Right atrium auricular region (tissue), 2 donors: ENCODE results near the gene PCNT. TPM values are rescaled to one million over a fixed set of nuclear protein-coding genes. Genes with fewer than 3 reads are reported as not detected.

Experiments
- DNase-seq: peaks from one replicate; pipeline ENCODE4 v3.0.0-alpha.2; 2019; ENCODE audit warnings: low spot score
- H3K27ac ChIP-seq, 2 donors: fragments of 200-600 bp; sonication (generic); 1 replicate in 1 of 2; 2 replicates in 1 of 2; pipeline ENCODE4 v1.5.1; 2016 to 2019
- H3K27me3 ChIP-seq, 2 donors: fragments of 200-600 bp; sonication (generic); one replicate each; pipeline versions ENCODE4 v1.5.1 to v1.6.0; 2017 to 2019
- H3K36me3 ChIP-seq: fragments of 200-600 bp; sonication (generic); one replicate; pipeline ENCODE4 v1.5.1; 2016
- H3K4me1 ChIP-seq, 2 donors: fragments of 200-600 bp; sonication (generic); one replicate each; pipeline versions ENCODE4 v1.5.1 to v1.6.0; 2017 to 2019
- H3K4me3 ChIP-seq, 2 donors: fragments of 200-600 bp; sonication (generic); 1 replicate in 1 of 2; 2 replicates in 1 of 2; pipeline ENCODE4 v1.5.1; 2017 to 2019; ENCODE audit warnings: mild to moderate bottlenecking in 1 of 2, moderate library complexity in 1 of 2
- H3K9me3 ChIP-seq, 2 donors: fragments of 200-600 bp; sonication (generic); one replicate each; pipeline ENCODE4 v1.5.1; 2019
- total RNA-seq, 2 donors: library from RNA; depleted of rRNA; stranded (reverse); fragments of >200 nt; gene quantifications; one replicate each; pipeline ENCODE4 v1.1.0, GENCODE V29; 2016
- TF ChIP-seq, protein P1 (sequence below), 2 donors: fragments of 200-600 bp; sonication (generic); IDR thresholded peaks; one replicate each; pipeline ENCODE4 v1.5.1; 2019; ENCODE audit warnings: antibody characterized with exemption in 2 of 2

Gene PCNT
- total RNA-seq, 2 donors from 2014 or later: 31.7 to 40.3 TPM

DNA sequence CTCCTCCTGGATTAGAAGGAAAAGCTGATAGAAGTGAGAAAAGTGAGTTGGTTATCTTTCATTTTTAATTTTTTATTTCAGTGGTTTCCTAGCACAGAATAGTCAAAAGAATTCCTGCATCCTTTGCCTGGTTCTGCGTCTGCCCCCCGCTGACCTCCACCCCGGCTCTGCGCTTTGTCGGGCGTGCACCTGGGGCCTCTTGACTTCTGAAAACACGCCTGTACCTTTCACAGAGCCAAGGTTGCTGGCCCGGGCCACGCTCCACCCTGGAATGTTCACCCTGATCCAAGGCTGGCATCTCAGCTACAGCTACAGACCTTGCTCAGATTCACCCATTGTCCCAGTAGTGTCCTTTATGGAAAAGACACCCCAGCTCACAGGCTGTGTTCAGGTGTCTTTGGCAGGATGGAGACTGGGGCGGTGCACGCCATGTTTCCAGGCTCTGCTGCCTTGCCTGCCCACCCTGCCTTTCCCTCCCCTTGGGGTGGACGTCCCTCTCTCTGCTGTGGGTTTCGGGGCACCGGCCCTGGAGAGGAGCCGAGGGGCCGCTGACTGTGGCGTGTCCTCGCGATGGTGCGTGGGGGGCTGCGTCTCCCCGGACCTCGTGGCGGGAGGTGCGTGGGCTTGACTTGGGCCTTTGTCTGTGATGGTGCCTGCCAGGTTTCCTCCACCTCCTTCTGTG, 94.5 kb downstream of the PCNT start:
- Histone ChIP-seq H3K4me1 (no peaks in the 10 kb centered on the region), H3K36me3 (peaks cover 33% of the 10 kb centered on the region), H3K27ac (no peak overlapping the region), H3K27me3 (no peaks in the 10 kb centered on the region), H3K4me3 (no peak overlapping the region), H3K9me3 (no peaks in the 10 kb centered on the region)
- TF ChIP-seq, protein P1, sequence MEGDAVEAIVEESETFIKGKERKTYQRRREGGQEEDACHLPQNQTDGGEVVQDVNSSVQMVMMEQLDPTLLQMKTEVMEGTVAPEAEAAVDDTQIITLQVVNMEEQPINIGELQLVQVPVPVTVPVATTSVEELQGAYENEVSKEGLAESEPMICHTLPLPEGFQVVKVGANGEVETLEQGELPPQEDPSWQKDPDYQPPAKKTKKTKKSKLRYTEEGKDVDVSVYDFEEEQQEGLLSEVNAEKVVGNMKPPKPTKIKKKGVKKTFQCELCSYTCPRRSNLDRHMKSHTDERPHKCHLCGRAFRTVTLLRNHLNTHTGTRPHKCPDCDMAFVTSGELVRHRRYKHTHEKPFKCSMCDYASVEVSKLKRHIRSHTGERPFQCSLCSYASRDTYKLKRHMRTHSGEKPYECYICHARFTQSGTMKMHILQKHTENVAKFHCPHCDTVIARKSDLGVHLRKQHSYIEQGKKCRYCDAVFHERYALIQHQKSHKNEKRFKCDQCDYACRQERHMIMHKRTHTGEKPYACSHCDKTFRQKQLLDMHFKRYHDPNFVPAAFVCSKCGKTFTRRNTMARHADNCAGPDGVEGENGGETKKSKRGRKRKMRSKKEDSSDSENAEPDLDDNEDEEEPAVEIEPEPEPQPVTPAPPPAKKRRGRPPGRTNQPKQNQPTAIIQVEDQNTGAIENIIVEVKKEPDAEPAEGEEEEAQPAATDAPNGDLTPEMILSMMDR (IDR thresholded peaks at IDR 0.05): no peak
- no peak for DNase-seq

DNA sequence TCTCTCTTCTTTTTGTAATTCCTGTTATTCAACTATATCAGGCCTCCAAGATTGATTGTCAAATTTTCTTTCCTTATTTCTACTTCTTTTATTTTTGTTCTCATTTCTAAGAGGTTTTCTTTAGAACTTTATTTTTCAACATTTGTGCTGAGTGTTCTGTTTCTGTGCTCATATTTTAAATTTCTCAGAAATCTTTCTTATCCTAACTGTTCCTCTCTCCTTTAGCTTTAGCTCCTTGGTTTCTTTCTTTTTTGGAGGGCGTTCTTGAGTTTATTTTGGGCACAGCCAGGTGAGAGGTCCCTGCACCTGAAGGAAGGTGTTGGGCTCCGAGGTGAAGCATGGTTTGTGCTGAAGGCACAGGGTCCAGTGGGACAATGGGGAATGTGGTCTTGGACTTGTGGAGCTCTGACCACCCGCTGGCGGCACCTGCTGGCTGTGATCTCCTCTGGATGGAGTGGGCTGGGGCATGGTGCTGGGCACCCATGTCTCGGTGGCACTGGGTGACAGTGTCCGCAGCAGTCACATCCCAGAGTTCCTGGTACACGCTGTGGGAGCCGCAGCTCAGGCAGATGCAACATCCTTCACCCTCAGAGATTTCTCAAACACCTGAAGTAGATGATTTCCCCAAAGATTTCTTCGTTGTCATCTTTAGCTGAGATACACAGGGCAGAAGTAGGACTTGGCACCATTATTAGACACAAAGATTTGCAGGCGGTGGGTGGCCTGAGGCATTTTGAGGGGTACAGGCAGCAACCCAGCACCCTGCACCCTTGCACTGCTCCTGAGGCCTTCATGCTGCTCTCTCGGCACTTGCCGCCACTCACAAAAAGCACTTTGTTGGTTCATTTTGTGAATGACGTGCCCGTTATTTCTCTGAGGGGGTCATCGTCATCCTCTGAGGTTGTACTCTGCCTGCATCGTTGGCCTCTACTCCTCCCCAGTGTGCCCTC, 96.6 kb downstream of the PCNT start:
- Histone ChIP-seq H3K27ac (no peak overlapping the region), H3K36me3 (peaks cover 38% of the 10 kb centered on the region)
- DNase-seq: no peak

DNA sequence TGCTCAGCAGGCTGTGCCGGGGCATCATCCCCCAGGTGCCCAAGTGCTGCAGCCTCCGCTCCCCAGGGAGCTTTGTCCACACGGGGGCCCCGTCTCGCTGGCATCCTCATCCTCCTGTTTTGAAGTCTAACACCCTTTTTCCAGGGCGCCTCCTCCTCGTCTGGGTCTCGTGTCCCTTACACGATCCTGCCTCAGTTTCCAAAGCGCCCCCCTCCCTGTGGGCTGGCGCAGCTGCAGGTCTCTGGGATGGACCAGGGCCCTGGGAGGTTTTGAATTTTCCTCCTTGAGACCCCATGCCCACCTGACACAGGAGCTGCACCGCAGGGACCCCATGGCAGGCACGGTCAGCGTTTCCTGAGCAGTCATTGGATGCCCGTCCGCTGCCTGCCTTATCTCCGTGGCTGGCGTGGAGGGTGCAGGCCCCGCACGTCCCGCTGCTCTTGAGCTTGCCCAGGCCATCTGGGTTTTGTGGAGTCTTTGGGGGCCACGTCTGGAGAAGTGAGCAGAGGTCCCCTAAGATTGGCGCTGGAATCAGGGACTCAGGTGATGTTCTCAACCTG, 97.3 kb downstream of the PCNT start:
- Histone ChIP-seq H3K27ac (no peak overlapping the region), H3K4me1 (no peaks in the 10 kb centered on the region), H3K27me3 (no peaks in the 10 kb centered on the region), H3K9me3 (no peaks in the 10 kb centered on the region), H3K4me3 (no peak overlapping the region), H3K36me3 (peaks cover 33% of the 10 kb centered on the region)
- TF ChIP-seq, protein P1 (IDR thresholded peaks at IDR 0.05): no peak
- DNase-seq: no peak

More for the DNA sequence above, 96.6 kb downstream of the PCNT start:
- Histone ChIP-seq H3K9me3 (no peaks in the 10 kb centered on the region), H3K27me3 (no peaks in the 10 kb centered on the region), H3K4me3 (no peak overlapping the region), H3K4me1 (no peaks in the 10 kb centered on the region)
- TF ChIP-seq, protein P1 (IDR thresholded peaks at IDR 0.05): no peak

DNA sequence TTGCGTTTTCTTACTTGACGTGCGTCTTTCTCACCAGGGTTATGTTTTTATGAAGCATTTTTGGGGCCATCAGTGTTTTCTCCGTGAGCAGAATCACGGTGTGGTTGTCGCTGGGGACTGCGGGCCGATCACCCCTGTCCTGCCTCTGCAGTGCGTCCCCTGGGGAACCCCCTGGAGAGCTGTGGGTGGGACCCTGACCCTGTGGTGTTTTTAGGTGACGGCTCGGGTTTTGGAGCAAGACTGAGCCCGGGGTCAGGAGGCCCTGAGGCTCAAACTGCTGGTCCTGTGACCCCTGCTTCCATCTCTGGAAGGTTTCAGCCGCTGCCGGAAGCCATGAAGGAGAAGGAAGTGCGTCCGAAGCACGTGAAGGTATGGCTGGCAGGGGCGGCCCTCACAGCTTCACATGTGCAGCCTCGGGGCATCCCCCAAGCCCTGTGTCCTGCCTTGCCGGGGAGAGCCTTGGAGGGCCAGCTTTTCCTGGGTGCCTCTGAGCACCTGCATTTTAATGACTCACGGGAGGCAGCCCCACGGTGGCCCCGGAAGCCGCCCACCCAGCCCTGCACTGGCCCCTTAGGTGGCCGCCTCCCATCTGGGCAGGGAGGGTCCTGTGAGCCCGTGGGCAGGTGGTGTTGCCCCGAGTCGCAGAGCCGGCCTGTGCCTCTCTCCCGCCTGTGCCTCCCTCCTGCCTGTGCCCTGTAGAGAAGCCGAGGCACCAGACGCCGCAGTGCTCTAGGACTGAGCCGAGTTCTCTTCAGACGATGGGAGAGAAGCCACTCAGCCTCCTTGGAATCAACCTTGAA, 98.0 kb downstream of the PCNT start:
- DNase-seq: no peak
- no peaks in the 10 kb centered on the region for H3K27me3 ChIP-seq
- no peaks in the 10 kb centered on the region for H3K4me1 ChIP-seq
- H3K9me3 ChIP-seq: no peaks in the 10 kb centered on the region
- no peak overlapping the region for H3K4me3 ChIP-seq
- no peak overlapping the region for H3K27ac ChIP-seq
- TF ChIP-seq, protein P1 (IDR thresholded peaks at IDR 0.05): no peak
- peaks cover 33% of the 10 kb centered on the region for H3K36me3 ChIP-seq

DNA sequence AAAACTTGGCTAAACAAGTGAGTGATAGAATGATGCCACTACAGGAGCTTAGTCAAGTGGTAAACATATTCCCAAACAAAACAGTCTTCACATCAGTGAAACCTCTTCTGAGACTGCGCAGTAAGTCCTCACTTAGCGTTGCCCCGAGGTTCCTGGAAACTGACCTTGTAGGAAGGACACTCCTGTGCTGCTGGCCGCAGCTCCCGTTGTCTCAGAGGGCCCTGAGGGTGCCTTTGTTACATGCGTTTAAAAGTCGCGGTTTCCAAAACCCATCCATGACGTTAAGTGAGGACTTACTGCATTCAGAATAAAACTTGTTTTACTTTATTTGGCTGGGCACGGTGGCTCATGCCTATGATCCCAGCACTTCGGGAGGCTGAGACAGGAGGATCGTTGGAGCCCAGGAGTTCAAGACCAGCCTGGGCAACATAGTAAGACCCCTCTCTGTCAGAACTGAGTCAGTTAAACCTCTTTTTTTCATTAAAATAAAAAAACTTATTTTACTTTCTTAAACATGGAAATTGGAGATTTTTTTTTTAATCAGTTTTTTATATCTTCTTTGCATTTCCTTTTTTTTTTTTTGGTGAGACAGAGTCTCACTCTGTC, 98.8 kb downstream of the PCNT start:
- TF ChIP-seq, protein P1 (IDR thresholded peaks at IDR 0.05): no peak
- Histone ChIP-seq H3K27ac (no peak overlapping the region), H3K36me3 (peaks cover 41% of the 10 kb centered on the region), H3K27me3 (no peaks in the 10 kb centered on the region), H3K9me3 (no peaks in the 10 kb centered on the region), H3K4me1 (no peaks in the 10 kb centered on the region), H3K4me3 (no peak overlapping the region)
- no peak for DNase-seq
